GM21576 (cell line): ENCODE data around the gene RERE.
"Not testable (repeated sequence)": the region's sequence is repeated elsewhere in the genome, so short reads cannot be mapped to it uniquely, and the experiment has no call there.

Experiments
- ATAC-seq: cut with Tn5 transposase; IDR thresholded peaks from one replicate; pipeline ENCODE4 v1.9.1; 2021; ENCODE audit warnings: mild to moderate bottlenecking, moderate library complexity; ENCODE audit not compliant: unreplicated experiment

Gene RERE

GRCh38 chr1:8396083-8396785, 421.2 kb downstream of the RERE start:
- no peak for ATAC-seq

- ATAC-seq, result no peak
Observed at GRCh38 chr1:8395433-8395866, 422.0 kb downstream of the RERE start.

- ATAC-seq, result no peak
Observed at GRCh38 chr1:8394456-8395321, 422.8 kb downstream of the RERE start.

- ATAC-seq, result no peak
Observed at GRCh38 chr1:8392522-8392921, 424.9 kb downstream of the RERE start.

- ATAC-seq, result no peak
Observed at GRCh38 chr1:8390707-8391106, 426.7 kb downstream of the RERE start.

- ATAC-seq, result no peak
Observed at GRCh38 chr1:8389958-8390535, 427.4 kb downstream of the RERE start.

GRCh38 chr1:8388732-8389562, 428.5 kb downstream of the RERE start:
- ATAC-seq, result no peak

GRCh38 chr1:8386247-8386646, 431.2 kb downstream of the RERE start:
- no peak for ATAC-seq

- ATAC-seq, result no peak
Observed at GRCh38 chr1:8384577-8384976, 432.9 kb downstream of the RERE start.

GRCh38 chr1:8384088-8384487, 433.4 kb downstream of the RERE start:
- ATAC-seq, result no peak

GRCh38 chr1:8382608-8383505, 434.6 kb downstream of the RERE start:
- ATAC-seq, result no peak

- ATAC-seq, result no peak
Observed at GRCh38 chr1:8382051-8382505, 435.4 kb downstream of the RERE start.

GRCh38 chr1:8381618-8382017, 435.8 kb downstream of the RERE start:
- ATAC-seq, result no peak

- not testable (repeated sequence) for ATAC-seq
Observed at GRCh38 chr1:8380310-8380709, 437.1 kb downstream of the RERE start.

GRCh38 chr1:8379513-8380186, 437.8 kb downstream of the RERE start:
- no peak for ATAC-seq

- no peak for ATAC-seq
Observed at GRCh38 chr1:8378981-8379470, 438.4 kb downstream of the RERE start.

- no peak for ATAC-seq
Observed at GRCh38 chr1:8378178-8378577, 439.3 kb downstream of the RERE start.

GRCh38 chr1:8377271-8377981, 440.0 kb downstream of the RERE start:
- ATAC-seq, result no peak
